Kidney epithelial cell (primary cell): ENCODE data around the gene ATF7IP2. TPM values are rescaled to one million over a fixed set of nuclear protein-coding genes. Genes with fewer than 3 reads are reported as not detected.

Experiments
- DNase-seq: peaks from one replicate; pipeline ENCODE4 v3.0.0-alpha.2; 2010; ENCODE audit warnings: low read depth
- H3K27me3 ChIP-seq: 2 replicates; pipeline ENCODE4 v1.6.0; 2011; ENCODE audit warnings: low read length; ENCODE audit not compliant: control insufficient read depth, insufficient read depth
- H3K36me3 ChIP-seq: 2 replicates; pipeline ENCODE4 v1.5.1; 2011; ENCODE audit warnings: low read length; ENCODE audit not compliant: control insufficient read depth, insufficient read depth
- H3K4me3 ChIP-seq: 2 replicates; pipeline ENCODE4 v1.5.1; 2011; ENCODE audit warnings: low read depth, mild to moderate bottlenecking, control low read depth, low read length
- total RNA-seq: library from RNA; depleted of rRNA; stranded (reverse); fragments of >200 nt; gene quantifications from 2 replicates; pipeline ENCODE4 v1.2.3, GENCODE V29; 2015
- TF ChIP-seq, protein P1 (sequence below): IDR thresholded peaks from 2 replicates; pipeline ENCODE4 v1.5.1; 2011; ENCODE audit warnings: mild to moderate bottlenecking, moderate library complexity, low read length, control low read depth, inconsistent platforms; ENCODE audit not compliant: insufficient read depth, poor library complexity, severe bottlenecking

Gene ATF7IP2
- total RNA-seq, 1 donor from 2014 or later = 4.6 TPM

DNA sequence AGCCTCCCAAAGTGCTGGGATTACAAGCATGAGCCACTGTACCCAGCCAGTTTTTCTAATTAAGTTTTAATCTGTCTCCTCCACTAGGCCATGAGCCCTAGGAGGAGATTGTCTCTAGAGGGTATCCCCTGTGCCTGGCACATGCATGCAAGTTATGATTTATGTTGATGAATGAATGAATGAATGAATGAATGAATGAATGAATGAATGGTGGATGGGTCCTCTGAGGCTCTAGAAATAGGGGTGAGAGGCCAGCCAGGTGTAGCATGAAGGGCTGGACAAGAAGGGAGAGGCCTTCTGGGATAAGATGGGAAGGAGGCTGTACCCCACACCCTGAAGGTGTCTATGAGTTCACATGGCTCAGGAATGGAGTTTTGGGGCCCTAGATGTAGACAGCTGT is 145.7 kb downstream of the ATF7IP2 start:
- no peak for DNase-seq

More for the DNA sequence above, 145.7 kb downstream of the ATF7IP2 start:
- TF ChIP-seq, protein P1, sequence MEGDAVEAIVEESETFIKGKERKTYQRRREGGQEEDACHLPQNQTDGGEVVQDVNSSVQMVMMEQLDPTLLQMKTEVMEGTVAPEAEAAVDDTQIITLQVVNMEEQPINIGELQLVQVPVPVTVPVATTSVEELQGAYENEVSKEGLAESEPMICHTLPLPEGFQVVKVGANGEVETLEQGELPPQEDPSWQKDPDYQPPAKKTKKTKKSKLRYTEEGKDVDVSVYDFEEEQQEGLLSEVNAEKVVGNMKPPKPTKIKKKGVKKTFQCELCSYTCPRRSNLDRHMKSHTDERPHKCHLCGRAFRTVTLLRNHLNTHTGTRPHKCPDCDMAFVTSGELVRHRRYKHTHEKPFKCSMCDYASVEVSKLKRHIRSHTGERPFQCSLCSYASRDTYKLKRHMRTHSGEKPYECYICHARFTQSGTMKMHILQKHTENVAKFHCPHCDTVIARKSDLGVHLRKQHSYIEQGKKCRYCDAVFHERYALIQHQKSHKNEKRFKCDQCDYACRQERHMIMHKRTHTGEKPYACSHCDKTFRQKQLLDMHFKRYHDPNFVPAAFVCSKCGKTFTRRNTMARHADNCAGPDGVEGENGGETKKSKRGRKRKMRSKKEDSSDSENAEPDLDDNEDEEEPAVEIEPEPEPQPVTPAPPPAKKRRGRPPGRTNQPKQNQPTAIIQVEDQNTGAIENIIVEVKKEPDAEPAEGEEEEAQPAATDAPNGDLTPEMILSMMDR = no peak
- no peaks in the 10 kb centered on the region for H3K27me3 ChIP-seq
- no peaks in the 10 kb centered on the region for H3K36me3 ChIP-seq
- no peak overlapping the region for H3K4me3 ChIP-seq

Other genes starting within 250 kb of the ATF7IP2 start
- gene GRIN2A, start 203.6 kb upstream of the ATF7IP2 start, total RNA-seq = under 0.01 and 0.07 TPM in 2 replicates
- gene EMP2, start 194.5 kb downstream of the ATF7IP2 start, total RNA-seq = 1.2 and 1.4 TPM in 2 replicates